ENCODE data around the gene FPR2.

The FPR2 gene

DNA sequence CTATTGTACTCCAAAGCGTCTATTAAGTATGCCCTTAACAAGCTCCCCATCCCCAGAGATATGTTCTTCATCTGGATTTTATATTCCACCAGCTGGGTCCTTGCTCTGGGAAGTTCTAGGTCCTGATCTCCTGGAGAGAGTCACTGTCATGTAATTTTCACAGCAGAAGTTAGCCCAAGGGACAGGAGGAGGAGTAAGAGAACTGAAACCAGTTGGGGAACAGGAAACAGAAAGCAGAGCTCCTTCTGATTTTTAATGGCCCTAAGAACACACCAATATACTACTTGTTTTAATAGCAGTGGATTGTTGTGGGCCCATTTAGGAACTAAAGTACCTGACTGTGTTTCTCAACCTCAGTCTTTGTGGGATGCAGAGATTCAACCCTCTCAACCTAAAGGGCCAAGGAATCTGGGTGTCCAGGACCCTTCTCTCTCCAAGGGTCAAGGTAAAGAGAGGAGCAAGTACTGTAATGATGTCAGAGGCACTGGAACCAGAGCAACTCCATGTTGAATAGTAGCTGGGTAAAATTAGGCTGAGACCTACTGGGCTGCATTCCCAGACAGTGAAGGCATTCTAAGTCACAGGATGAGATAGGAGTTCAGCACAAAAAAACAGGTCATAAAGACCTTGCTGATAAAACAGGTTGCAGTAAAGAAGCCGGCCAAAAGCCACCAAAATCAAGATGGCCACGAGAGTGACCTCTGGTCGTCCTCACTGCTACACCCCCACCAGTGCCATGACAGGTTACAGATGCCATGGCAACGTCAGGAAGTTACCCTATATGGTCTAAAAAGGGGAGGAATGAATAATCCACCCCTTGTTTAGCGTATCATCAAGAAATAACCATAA lies 25.9 kb downstream of the FPR2 start:
- TF ChIP-seq, protein P1, sequence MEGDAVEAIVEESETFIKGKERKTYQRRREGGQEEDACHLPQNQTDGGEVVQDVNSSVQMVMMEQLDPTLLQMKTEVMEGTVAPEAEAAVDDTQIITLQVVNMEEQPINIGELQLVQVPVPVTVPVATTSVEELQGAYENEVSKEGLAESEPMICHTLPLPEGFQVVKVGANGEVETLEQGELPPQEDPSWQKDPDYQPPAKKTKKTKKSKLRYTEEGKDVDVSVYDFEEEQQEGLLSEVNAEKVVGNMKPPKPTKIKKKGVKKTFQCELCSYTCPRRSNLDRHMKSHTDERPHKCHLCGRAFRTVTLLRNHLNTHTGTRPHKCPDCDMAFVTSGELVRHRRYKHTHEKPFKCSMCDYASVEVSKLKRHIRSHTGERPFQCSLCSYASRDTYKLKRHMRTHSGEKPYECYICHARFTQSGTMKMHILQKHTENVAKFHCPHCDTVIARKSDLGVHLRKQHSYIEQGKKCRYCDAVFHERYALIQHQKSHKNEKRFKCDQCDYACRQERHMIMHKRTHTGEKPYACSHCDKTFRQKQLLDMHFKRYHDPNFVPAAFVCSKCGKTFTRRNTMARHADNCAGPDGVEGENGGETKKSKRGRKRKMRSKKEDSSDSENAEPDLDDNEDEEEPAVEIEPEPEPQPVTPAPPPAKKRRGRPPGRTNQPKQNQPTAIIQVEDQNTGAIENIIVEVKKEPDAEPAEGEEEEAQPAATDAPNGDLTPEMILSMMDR (IDR thresholded peaks at IDR 0.05; ENCODE audit: low read depth, low read length): no peak
- no peak for DNase-seq (ENCODE audit: low read depth, low spot score)
- H3K4me3 ChIP-seq (ENCODE audit: low read depth, low read length): no peak overlapping the region
- in situ Hi-C loops (cut with HindIII; ENCODE audit: low sequenced_read_pairs): no loop called here

DNA sequence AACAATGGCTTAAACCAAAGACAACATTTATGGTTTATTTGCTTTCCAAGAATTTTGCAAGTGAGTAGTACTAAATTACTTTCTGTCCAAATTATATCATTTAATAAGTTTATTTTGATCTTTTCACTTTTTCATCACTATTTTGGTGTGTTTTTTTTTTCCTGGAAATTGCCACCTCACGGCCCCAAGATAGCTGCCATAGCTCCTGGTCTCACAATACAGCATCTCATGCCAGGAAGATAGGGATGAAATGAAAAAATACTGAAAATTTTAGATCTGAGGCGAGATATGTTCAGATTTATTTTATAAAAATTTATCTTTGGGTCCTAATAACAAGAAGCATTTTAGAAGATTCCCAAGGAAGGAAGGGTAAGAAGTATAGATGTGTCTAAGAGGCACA lies 27.0 kb downstream of the FPR2 start:
- in situ Hi-C loops (cut with HindIII; ENCODE audit: low sequenced_read_pairs): no loop called here
- no peak for DNase-seq (ENCODE audit: low read depth, low spot score)
- TF ChIP-seq, protein P1 (IDR thresholded peaks at IDR 0.05; ENCODE audit: low read depth, low read length): no peak
- no peak overlapping the region for H3K4me3 ChIP-seq (ENCODE audit: low read depth, low read length)

DNA sequence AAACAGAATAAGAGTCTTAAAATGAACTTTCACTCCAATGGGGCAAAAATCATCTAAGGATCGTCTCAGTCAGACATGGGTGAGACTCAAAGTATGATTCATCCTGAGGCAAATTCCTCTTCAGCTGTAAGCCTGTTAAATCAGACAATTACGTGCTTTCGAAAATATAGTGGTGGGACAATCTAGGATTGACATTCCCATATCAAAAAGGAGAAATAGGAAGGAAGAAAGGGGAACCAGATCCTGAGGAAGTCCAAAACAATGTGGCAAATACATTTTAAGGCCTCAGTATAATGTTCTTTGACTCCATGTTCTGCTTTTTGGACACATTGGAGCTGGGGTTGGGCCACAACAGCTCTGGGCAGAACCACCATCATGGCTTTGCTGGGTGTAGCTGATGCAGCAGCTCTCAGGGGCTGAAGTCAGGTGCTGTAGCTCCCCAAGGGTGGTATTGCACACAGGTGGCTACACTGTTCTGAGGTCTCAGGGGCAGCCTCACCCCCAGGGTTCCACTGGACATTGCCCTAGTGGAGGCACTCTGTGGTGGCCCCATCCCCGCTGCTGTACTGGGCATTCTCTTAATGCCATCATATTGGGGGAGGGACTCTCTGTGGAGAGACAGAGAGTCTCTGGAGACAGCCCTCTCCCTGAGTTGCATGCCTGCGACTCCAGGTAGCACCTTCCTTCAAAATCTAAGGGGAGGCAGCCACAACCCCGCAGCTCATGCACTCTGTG lies 28.2 kb downstream of the FPR2 start:
- H3K4me3 ChIP-seq (ENCODE audit: low read depth, low read length): no peak overlapping the region
- TF ChIP-seq, protein P1 (IDR thresholded peaks at IDR 0.05; ENCODE audit: low read depth, low read length): no peak
- no peak for DNase-seq (ENCODE audit: low read depth, low spot score)
- in situ Hi-C loops (cut with HindIII; ENCODE audit: low sequenced_read_pairs): no loop called here

DNA sequence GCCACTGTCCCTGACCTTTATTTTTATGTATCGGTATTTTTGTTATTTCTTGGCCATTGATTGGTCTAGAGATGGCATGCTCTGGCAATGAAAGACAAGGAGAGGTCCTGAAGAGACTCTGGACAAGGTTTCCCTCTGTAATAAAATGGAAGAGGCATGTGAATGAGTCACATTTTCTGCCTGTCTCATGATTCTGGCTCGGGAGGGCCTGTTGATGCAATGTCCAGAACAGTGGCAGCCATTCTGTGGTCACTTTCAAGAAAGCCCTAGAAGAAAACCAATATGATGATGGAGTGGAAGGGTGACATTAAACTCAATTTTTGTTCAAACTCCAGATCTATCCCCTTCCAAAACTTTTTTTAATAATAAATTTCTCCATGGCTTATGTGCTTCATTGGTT lies 32.0 kb downstream of the FPR2 start:
- in situ Hi-C loops (cut with HindIII; ENCODE audit: low sequenced_read_pairs): no loop called here
- TF ChIP-seq, protein P1 (IDR thresholded peaks at IDR 0.05; ENCODE audit: low read depth, low read length): no peak
- no peak overlapping the region for H3K4me3 ChIP-seq (ENCODE audit: low read depth, low read length)
- DNase-seq (ENCODE audit: low read depth, low spot score): no peak

DNA sequence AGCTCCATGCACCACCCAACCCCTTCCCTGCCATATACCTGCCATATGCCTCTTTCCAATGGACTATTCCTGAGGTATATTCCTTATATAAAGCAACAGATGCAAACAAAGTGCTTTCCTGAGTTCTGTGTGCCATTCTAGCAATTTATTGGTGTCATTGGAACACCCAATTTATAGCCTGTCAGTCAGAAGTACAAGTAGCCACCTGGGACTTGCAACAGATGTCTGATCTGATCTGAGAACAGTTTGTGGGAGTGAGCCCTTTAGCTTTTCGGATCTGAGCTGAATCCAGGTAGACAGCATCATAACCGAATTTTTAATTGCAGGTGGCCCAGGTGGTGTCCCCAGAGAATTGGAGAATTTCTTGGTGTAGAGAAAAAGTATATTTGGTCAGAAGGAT lies 33.0 kb downstream of the FPR2 start:
- DNase-seq (ENCODE audit: low read depth, low spot score): no peak
- no peak overlapping the region for H3K4me3 ChIP-seq (ENCODE audit: low read depth, low read length)
- TF ChIP-seq, protein P1 (IDR thresholded peaks at IDR 0.05; ENCODE audit: low read depth, low read length): no peak
- in situ Hi-C loops (cut with HindIII; ENCODE audit: low sequenced_read_pairs): no loop called here

DNA sequence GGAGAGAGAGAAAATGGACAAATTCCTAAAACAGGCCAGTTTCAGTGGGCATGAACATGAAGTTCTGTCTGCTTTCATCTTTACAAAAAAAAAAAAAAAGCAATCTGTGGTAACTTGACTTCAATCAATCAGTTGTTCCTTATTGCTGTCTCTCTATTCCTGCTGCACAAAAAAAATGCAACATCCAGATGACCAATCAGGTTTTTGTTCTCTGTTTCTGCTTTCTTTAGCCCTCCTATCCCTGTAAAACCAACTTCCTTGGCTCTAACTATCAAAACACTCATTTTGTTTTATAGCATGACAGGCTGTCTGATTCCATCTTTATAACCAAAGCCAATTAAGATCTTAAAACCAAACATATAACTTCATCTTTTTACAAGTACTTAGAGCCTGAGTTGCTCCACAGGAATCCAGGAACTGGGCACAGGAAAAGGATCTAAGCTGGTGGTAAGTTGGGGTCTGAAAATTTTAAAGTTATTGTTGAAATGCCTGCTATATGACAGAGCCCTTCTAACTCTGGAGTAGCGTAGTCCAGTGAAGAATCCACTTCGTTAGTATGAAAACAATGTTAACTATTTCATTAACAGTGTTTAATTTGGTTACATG lies 34.0 kb downstream of the FPR2 start, which contains the start of gene FPR3:
Gene FPR3, plus strand, starts transcription at position 273 of the 606 bp plus-strand sequence. CDS start 28,592 bp downstream, outside the sequence.
- TF ChIP-seq, protein P1 (IDR thresholded peaks at IDR 0.05; ENCODE audit: low read depth, low read length): no peak
- in situ Hi-C loops (cut with HindIII; ENCODE audit: low sequenced_read_pairs): no loop called here
- H3K4me3 ChIP-seq (ENCODE audit: low read depth, low read length): no peak within 1 kb of the TSS
- no peak for DNase-seq (ENCODE audit: low read depth, low spot score)

Measured in astrocyte of the spinal cord (primary cell).